OCI-LY7 (cell line): ENCODE data around the gene PTPRB. TPM values are rescaled to one million over a fixed set of nuclear protein-coding genes. Genes with fewer than 3 reads are reported as not detected.

Experiments
- BruUV-seq: library from RNA; stranded (reverse); fragments of 400-500 nt; replicated peaks from 2 replicates; lab custom pipeline; 2021; lab: Mats Ljungman, UMichigan
- CTCF ChIA-PET: fragments of 300-600 bp; sonication (Branson Sonifier 250); formaldehyde crosslinking; loops from one replicate; lab custom pipeline; 2022; ENCODE audit warnings: antibody characterized with exemption; ENCODE audit not compliant: unreplicated experiment; lab: Charles Lee
- POLR2A ChIA-PET: fragments of 300-600 bp; sonication (Branson Sonifier 250); formaldehyde crosslinking; loops from one replicate; lab custom pipeline; 2022; ENCODE audit warnings: antibody characterized with exemption; lab: Charles Lee
- DNase-seq: peaks from one replicate; pipeline ENCODE4 v3.0.0-alpha.2; 2015; ENCODE audit warnings: low spot score
- H2AFZ ChIP-seq: fragments of 200-600 bp; sonication (generic), shearing (Covaris generic); 2 replicates; pipeline ENCODE4 v1.6.1; 2014; ENCODE audit warnings: mild to moderate bottlenecking, antibody characterized with exemption, low read length, moderate library complexity
- H3K27ac ChIP-seq: fragments of 200-600 bp; sonication (generic); 2 replicates; pipeline ENCODE4 v1.5.1; 2014; ENCODE audit warnings: mixed run types, low read depth, mild to moderate bottlenecking, moderate library complexity, low read length, inconsistent platforms; ENCODE audit not compliant: poor library complexity, severe bottlenecking
- H3K36me3 ChIP-seq: fragments of 200-600 bp; sonication (generic); 2 replicates; pipeline ENCODE4 v1.6.1; 2014; ENCODE audit warnings: mild to moderate bottlenecking, antibody characterized with exemption, low read length, moderate library complexity, mixed read lengths; ENCODE audit not compliant: insufficient read depth
- H3K4me1 ChIP-seq: fragments of 200-600 bp; sonication (generic); 2 replicates; pipeline ENCODE4 v1.5.1; 2014; ENCODE audit warnings: mild to moderate bottlenecking, low read length; ENCODE audit not compliant: insufficient read depth, poor library complexity, severe bottlenecking
- H3K4me2 ChIP-seq: fragments of 200-600 bp; sonication (generic); 2 replicates; pipeline ENCODE4 v1.6.1; 2014; ENCODE audit warnings: mild to moderate bottlenecking, low read length
- H3K4me3 ChIP-seq: fragments of 200-600 bp; sonication (generic); 2 replicates; pipeline ENCODE4 v1.5.1; 2014; ENCODE audit warnings: mild to moderate bottlenecking, low read depth, low read length; ENCODE audit not compliant: poor library complexity, severe bottlenecking
- H3K79me2 ChIP-seq: fragments of 200-600 bp; sonication (generic); 2 replicates; pipeline ENCODE4 v1.6.1; 2016; ENCODE audit warnings: low read depth, mild to moderate bottlenecking, low read length, moderate library complexity, mixed read lengths; ENCODE audit not compliant: insufficient read depth
- H3K9me2 ChIP-seq: fragments of 200-600 bp; sonication (generic); 2 replicates; pipeline ENCODE4 v1.6.1; 2016; ENCODE audit warnings: mild to moderate bottlenecking, low read length, mixed read lengths; ENCODE audit not compliant: insufficient read depth
- H3K9me3 ChIP-seq: fragments of 200-600 bp; sonication (generic); 2 replicates; pipeline ENCODE4 v1.6.1; 2014; ENCODE audit warnings: mild to moderate bottlenecking, mixed run types, low read length, mixed read lengths
- H4K20me1 ChIP-seq: fragments of 200-600 bp; sonication (generic); 2 replicates; pipeline ENCODE4 v1.6.1; 2014; ENCODE audit warnings: mild to moderate bottlenecking, antibody characterized with exemption, low read length, moderate library complexity, mixed read lengths; ENCODE audit not compliant: insufficient read depth
- CTCF ChIP-seq: fragments of 200-600 bp; sonication (generic); conservative IDR thresholded peaks from 2 replicates; pipeline ENCODE4 v1.5.1; 2014; ENCODE audit warnings: mild to moderate bottlenecking, antibody characterized with exemption, low read length, moderate library complexity, mixed read lengths
- EZH2phosphoT487 ChIP-seq: fragments of 200-600 bp; sonication (generic); IDR thresholded peaks from 2 replicates; pipeline ENCODE4 v1.6.1; 2018; ENCODE audit warnings: low read depth, borderline replicate concordance, mild to moderate bottlenecking, mixed run types, antibody characterized with exemption, low read length, moderate library complexity, mixed read lengths
- intact Hi-C: fragments of 100-400 bp; cut with micrococcal nuclease; formaldehyde crosslinking; loops from one replicate; pipeline ENCODE4 v1.10.0; 2022; ENCODE audit not compliant: unreplicated experiment
- total RNA-seq, 2 experiments: library from RNA; depleted of rRNA in 1 of 2; stranded (reverse); fragments of >200 nt in 1 of 2; shearing (Covaris generic) in 1 of 2; gene quantifications; 2 replicates each; pipeline ENCODE4 v1.2.3, GENCODE V29; 2014 to 2022

PTPRB gene
- total RNA-seq, 2 experiments from 2014 or later: not detected

- Histone ChIP-seq H3K4me2 (peak overlapping the region; percentile 28; the same call in 1 of the 2 replicates), H3K36me3 (no peaks in the 10 kb centered on the region), H3K4me3 (no peak overlapping the region), H4K20me1 (no peaks in the 10 kb centered on the region), H3K9me2 (no peaks in the 10 kb centered on the region), H3K27ac (no peak overlapping the region), H3K79me2 (no peaks in the 10 kb centered on the region), H3K9me3 (peaks cover 4% of the 10 kb centered on the region; the same call in 1 of the 2 replicates), H3K4me1 (no peaks in the 10 kb centered on the region), H2AFZ (no peak overlapping the region)
- CTCF ChIA-PET: no interaction called here
- intact Hi-C loops: no loop called here
- TF ChIP-seq EZH2phosphoT487: no peak
- no peak for TF ChIP-seq CTCF
- POLR2A ChIA-PET: no interaction called here
- DNase-seq: no peak
- no TSS peak for BruUV-seq
Measured at GRCh38 chr12:70469221-70469820, 167.9 kb downstream of the PTPRB start.

DNA sequence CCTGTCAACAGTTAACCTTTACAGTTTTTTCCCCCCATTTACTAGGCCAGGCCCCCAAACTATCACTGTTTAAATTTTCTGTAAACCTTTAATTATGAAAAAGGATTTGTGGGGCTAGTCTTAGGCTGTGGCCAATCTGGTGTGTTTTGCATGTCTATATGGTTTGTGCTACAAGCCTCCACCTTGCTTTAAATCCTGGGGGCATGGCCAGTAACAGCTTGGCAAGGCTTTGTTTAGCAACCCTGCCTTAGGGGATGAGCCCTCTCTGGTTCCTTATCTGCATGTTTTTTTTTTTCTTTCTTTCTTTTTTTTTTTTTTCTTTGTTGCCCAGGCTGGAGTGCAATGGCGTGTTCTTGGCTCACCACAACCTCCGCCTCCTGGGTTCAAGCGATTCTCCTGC, 168.5 kb downstream of the PTPRB start:
- Histone ChIP-seq H3K9me2 (no peaks in the 10 kb centered on the region), H3K4me2 (peak overlapping the region; percentile 38; the same call in 1 of the 2 replicates), H3K9me3 (peaks cover 10% of the 10 kb centered on the region; the same call in 1 of the 2 replicates), H3K36me3 (no peaks in the 10 kb centered on the region), H4K20me1 (no peaks in the 10 kb centered on the region), H3K27ac (no peak overlapping the region), H3K4me1 (no peaks in the 10 kb centered on the region), H3K79me2 (no peaks in the 10 kb centered on the region), H2AFZ (0 out of 2 replicates have a peak overlapping the region, but pooled peaks have one; percentile 31), H3K4me3 (no peak overlapping the region)
- no peak for TF ChIP-seq EZH2phosphoT487
- no peak for TF ChIP-seq CTCF
- no TSS peak for BruUV-seq
- no peak for DNase-seq
- ChIA-PET CTCF (no interaction called here), POLR2A (no interaction called here)
- intact Hi-C loops: no loop called here
